SK-N-MC (cell line): ENCODE results near the gene JADE2.

ENCODE experiments used
- DNase-seq: peaks from one replicate; pipeline ENCODE4 v3.0.0-alpha.2; 2011; ENCODE audit warnings: low read depth, low spot score
- H3K27ac ChIP-seq: fragments of 200-600 bp; sonication (generic); 2 replicates; pipeline ENCODE4 v1.5.1; 2016; ENCODE audit warnings: mixed run types
- H3K36me3 ChIP-seq: fragments of 200-600 bp; sonication (generic); 2 replicates; pipeline ENCODE4 v1.6.1; 2017; ENCODE audit warnings: antibody characterized with exemption, low read length, mixed read lengths; ENCODE audit not compliant: insufficient read depth
- H3K4me3 ChIP-seq: fragments of 200-600 bp; sonication (generic); 2 replicates; pipeline ENCODE4 v1.5.1; 2016
- H3K9ac ChIP-seq: fragments of 200-600 bp; sonication (generic); 2 replicates; pipeline ENCODE4 v1.8.0; 2017; ENCODE audit warnings: mixed run types, mixed read lengths; ENCODE audit not compliant: insufficient read length
- H3K9me3 ChIP-seq: fragments of 200-600 bp; sonication (generic); 2 replicates; pipeline ENCODE4 v1.6.1; 2017; ENCODE audit warnings: low read depth, mild to moderate bottlenecking, antibody characterized with exemption, low read length, moderate library complexity, mixed read lengths
- EZH2 ChIP-seq: fragments of 200-600 bp; sonication (generic); IDR thresholded peaks from one replicate; pipeline ENCODE4 v1.6.1; 2017; ENCODE audit warnings: antibody characterized with exemption
- FOXP2 ChIP-seq: optimal IDR thresholded peaks from 2 replicates; pipeline ENCODE3; 2011; ENCODE audit warnings: mild to moderate bottlenecking, moderate library complexity; ENCODE audit not compliant: insufficient read depth; ENCODE audit errors: extremely low read length, control extremely low read depth
- POLR2AphosphoS5 ChIP-seq: IDR thresholded peaks from 2 replicates; pipeline ENCODE4 v1.6.1; 2012; ENCODE audit warnings: mild to moderate bottlenecking, low read depth, low read length, borderline replicate concordance

JADE2 gene

GRCh38 chr5:134565791-134566740 lies 40.6 kb downstream of the JADE2 start:
- no peak overlapping the region for H3K27ac ChIP-seq
- H3K4me3 ChIP-seq = no peak overlapping the region
- no peak for DNase-seq
- H3K9ac ChIP-seq = no peak overlapping the region
- H3K9me3 ChIP-seq = no peaks in the 10 kb centered on the region
- H3K36me3 ChIP-seq = peaks cover 15% of the 10 kb centered on the region; the same call in 1 of the 2 replicates
- TF ChIP-seq FOXP2 (no peak), POLR2AphosphoS5 (no peak), EZH2 (no peak)

GRCh38 chr5:134566741-134567221 lies 41.3 kb downstream of the JADE2 start:
- Histone ChIP-seq H3K9ac (no peak overlapping the region), H3K27ac (no peak overlapping the region), H3K36me3 (peaks cover 15% of the 10 kb centered on the region; the same call in 1 of the 2 replicates), H3K4me3 (no peak overlapping the region), H3K9me3 (no peaks in the 10 kb centered on the region)
- DNase-seq = no peak
- TF ChIP-seq EZH2 = no peak
- no peak for TF ChIP-seq FOXP2
- TF ChIP-seq POLR2AphosphoS5 = no peak

GRCh38 chr5:134567641-134568336 lies 42.3 kb downstream of the JADE2 start:
- Histone ChIP-seq H3K27ac (no peak overlapping the region), H3K9ac (no peak overlapping the region), H3K36me3 (peaks cover 15% of the 10 kb centered on the region; the same call in 1 of the 2 replicates), H3K4me3 (no peak overlapping the region), H3K9me3 (no peaks in the 10 kb centered on the region)
- no peak for DNase-seq
- TF ChIP-seq FOXP2 = no peak
- no peak for TF ChIP-seq POLR2AphosphoS5
- TF ChIP-seq EZH2 = no peak

GRCh38 chr5:134568337-134568700 lies 42.8 kb downstream of the JADE2 start:
- no peak for DNase-seq
- TF ChIP-seq EZH2 (no peak), FOXP2 (no peak), POLR2AphosphoS5 (no peak)
- no peak overlapping the region for H3K9ac ChIP-seq
- H3K9me3 ChIP-seq = no peaks in the 10 kb centered on the region
- H3K27ac ChIP-seq = no peak overlapping the region
- H3K36me3 ChIP-seq = peaks cover 15% of the 10 kb centered on the region; the same call in 1 of the 2 replicates
- no peak overlapping the region for H3K4me3 ChIP-seq

- no peak for TF ChIP-seq POLR2AphosphoS5
- no peak for TF ChIP-seq EZH2
- no peak for TF ChIP-seq FOXP2
- no peak for DNase-seq
- no peak overlapping the region for H3K27ac ChIP-seq
- H3K36me3 ChIP-seq = peaks cover 12% of the 10 kb centered on the region; the same call in 1 of the 2 replicates
- no peaks in the 10 kb centered on the region for H3K9me3 ChIP-seq
- no peak overlapping the region for H3K4me3 ChIP-seq
- no peak overlapping the region for H3K9ac ChIP-seq
Observed at GRCh38 chr5:134568761-134569695, 43.6 kb downstream of the JADE2 start.

GRCh38 chr5:134569758-134570364 lies 44.4 kb downstream of the JADE2 start:
- H3K4me3 ChIP-seq = no peak overlapping the region
- H3K9me3 ChIP-seq = no peaks in the 10 kb centered on the region
- H3K9ac ChIP-seq = no peak overlapping the region
- no peak for DNase-seq
- peaks cover 7% of the 10 kb centered on the region; the same call in 1 of the 2 replicates for H3K36me3 ChIP-seq
- no peak for TF ChIP-seq EZH2
- TF ChIP-seq FOXP2 = no peak
- no peak for TF ChIP-seq POLR2AphosphoS5
- no peak overlapping the region for H3K27ac ChIP-seq

- H3K27ac ChIP-seq = no peak overlapping the region
- no peaks in the 10 kb centered on the region for H3K9me3 ChIP-seq
- peaks cover 7% of the 10 kb centered on the region; the same call in 1 of the 2 replicates for H3K36me3 ChIP-seq
Observed at GRCh38 chr5:134570365-134570758, 44.9 kb downstream of the JADE2 start.

More at GRCh38 chr5:134570365-134570758, 44.9 kb downstream of the JADE2 start:
- Histone ChIP-seq H3K9ac (no peak overlapping the region), H3K4me3 (no peak overlapping the region)
- TF ChIP-seq POLR2AphosphoS5 (no peak), EZH2 (no peak), FOXP2 (no peak)
- no peak for DNase-seq
